ENCODE measurements around the gene RBM47.

The RBM47 gene

GRCh38 chr4:40475609-40476008 lies 154.1 kb downstream of the RBM47 start (continued):
- TF ChIP-seq, protein P1, sequence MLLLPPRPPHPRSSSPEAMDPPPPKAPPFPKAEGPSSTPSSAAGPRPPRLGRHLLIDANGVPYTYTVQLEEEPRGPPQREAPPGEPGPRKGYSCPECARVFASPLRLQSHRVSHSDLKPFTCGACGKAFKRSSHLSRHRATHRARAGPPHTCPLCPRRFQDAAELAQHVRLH (tag by site-specific recombination; IDR thresholded peaks at IDR 0.05), result no peak
- no peak for TF ChIP-seq ZBTB26 (tag by site-specific recombination; optimal IDR thresholded peaks at IDR 0.05)
- TF ChIP-seq ZNF76 (tag by site-specific recombination; IDR thresholded peaks at IDR 0.05; ENCODE audit: borderline replicate concordance, low read depth), result no peak
- no peak for TF ChIP-seq IKZF3 (tag by site-specific recombination; IDR thresholded peaks at IDR 0.05)
- no peak for TF ChIP-seq ZNF513 (tag by site-specific recombination; IDR thresholded peaks at IDR 0.05)

DNA sequence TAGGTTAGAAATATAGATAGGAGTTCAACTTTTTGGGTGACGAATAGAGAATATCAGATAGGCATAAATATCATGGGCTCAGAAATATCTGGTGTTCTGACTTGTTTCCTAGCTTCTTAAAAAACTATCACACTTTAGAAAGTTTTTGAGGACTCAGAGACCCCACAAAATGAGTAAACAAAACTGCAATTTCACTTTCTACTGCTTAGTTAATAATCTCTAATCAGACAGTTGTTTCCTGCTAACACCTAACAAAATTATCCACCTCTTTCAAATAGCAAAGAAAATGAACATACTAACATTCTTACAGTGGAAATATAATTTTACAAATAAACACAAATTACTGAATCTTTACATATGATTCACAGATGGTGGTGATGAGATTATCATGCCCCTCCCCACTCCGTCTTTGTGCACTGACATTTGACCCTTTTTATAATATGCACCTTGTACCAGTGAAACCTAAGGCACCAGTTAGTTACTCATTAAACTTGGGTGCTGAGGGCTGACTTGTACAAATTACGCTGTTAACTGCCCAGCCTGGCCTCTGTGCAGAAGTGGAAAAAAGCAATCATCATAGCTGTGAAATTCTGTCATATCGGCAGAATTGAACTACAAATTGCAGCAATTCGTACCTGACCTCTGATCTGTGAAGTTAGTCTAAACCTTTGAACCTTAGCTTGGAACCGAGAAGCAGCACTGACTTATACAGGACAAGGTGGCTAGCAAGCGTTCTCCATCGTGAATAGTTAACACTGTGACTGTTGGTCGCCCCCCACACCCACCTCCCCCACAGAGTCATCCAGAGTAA lies 155.9 kb downstream of the RBM47 start:
- Histone ChIP-seq H3K4me3 (ENCODE audit: low read depth, low read length) (no peak overlapping the region), H3K9me3 (ENCODE audit: control insufficient read depth, insufficient read depth, low read depth, low read length) (no peaks in the 10 kb centered on the region), H3K36me3 (ENCODE audit: control insufficient read depth in 2 of 2, insufficient read depth in 1 of 2, low read length in 2 of 2) (no peaks in the 10 kb centered on the region), H3K4me1 (ENCODE audit: control insufficient read depth, insufficient read depth, low read length) (peaks cover 7% of the 10 kb centered on the region; the same call in 1 of the 2 replicates), H3K27ac (ENCODE audit: extremely low read depth, low read depth, low read length) (no peak overlapping the region)
- POLR2A ChIA-PET, result no interaction called here
- TF ChIP-seq TCF7L2 (IDR thresholded peaks at IDR 0.05; ENCODE audit: borderline replicate concordance, low read depth, low read length), result no peak
- TF ChIP-seq, protein P2, sequence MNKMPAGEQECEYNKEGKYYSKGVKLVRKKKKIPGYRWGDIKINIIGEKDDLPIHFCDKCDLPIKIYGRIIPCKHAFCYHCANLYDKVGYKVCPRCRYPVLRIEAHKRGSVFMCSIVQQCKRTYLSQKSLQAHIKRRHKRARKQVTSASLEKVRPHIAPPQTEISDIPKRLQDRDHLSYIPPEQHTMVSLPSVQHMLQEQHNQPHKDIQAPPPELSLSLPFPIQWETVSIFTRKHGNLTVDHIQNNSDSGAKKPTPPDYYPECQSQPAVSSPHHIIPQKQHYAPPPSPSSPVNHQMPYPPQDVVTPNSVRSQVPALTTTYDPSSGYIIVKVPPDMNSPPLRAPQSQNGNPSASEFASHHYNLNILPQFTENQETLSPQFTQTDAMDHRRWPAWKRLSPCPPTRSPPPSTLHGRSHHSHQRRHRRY (tag by site-specific recombination; IDR thresholded peaks at IDR 0.05), result no peak
- TF ChIP-seq, protein P1 (tag by site-specific recombination; IDR thresholded peaks at IDR 0.05), result no peak
- CTCF ChIA-PET, result no interaction called here

- Histone ChIP-seq H3K9me3 (ENCODE audit: control insufficient read depth, insufficient read depth, low read depth, low read length) (no peaks in the 10 kb centered on the region), H3K4me1 (ENCODE audit: control insufficient read depth, insufficient read depth, low read length) (peaks cover 7% of the 10 kb centered on the region; the same call in 1 of the 2 replicates), H3K36me3 (ENCODE audit: control insufficient read depth in 2 of 2, insufficient read depth in 1 of 2, low read length in 2 of 2) (no peaks in the 10 kb centered on the region), H3K4me3 (ENCODE audit: low read depth, low read length) (no peak overlapping the region), H3K27ac (ENCODE audit: extremely low read depth, low read depth, low read length) (no peak overlapping the region)
- TF ChIP-seq ZNF394 (tag by site-specific recombination; IDR thresholded peaks at IDR 0.05; ENCODE audit: borderline replicate concordance) (no peak), REPIN1 (tag by site-specific recombination; IDR thresholded peaks at IDR 0.05; ENCODE audit: low read depth) (no peak), ZNF274 (IDR thresholded peaks at IDR 0.05; ENCODE audit: low read length) (no peak), ZNF274 (tag by site-specific recombination; IDR thresholded peaks at IDR 0.05; ENCODE audit: borderline replicate concordance) (no peak), HOXC10 (CRISPR knock-in tag; IDR thresholded peaks at IDR 0.05) (no peak)
- POLR2A ChIA-PET, result no interaction called here
- CTCF ChIA-PET, result no interaction called here
Measured at GRCh38 chr4:40471923-40472322, 157.7 kb downstream of the RBM47 start.

GRCh38 chr4:40466789-40467188 lies 162.9 kb downstream of the RBM47 start:
- no peak for TF ChIP-seq ZNF19 (tag by site-specific recombination; IDR thresholded peaks at IDR 0.05; ENCODE audit: low read depth)
- no peak for TF ChIP-seq HOXA7 (CRISPR knock-in tag; IDR thresholded peaks at IDR 0.05; ENCODE audit: borderline replicate concordance)
- no peak for TF ChIP-seq ZIC2 (tag by site-specific recombination; IDR thresholded peaks at IDR 0.05)
- TF ChIP-seq ZNF670 (tag by site-specific recombination; IDR thresholded peaks at IDR 0.05; ENCODE audit: low read depth), result no peak
- TF ChIP-seq REPIN1 (tag by site-specific recombination; IDR thresholded peaks at IDR 0.05; ENCODE audit: low read depth), result no peak
- TF ChIP-seq SP7 (tag by site-specific recombination; IDR thresholded peaks at IDR 0.05), result no peak
- no peak for TF ChIP-seq ZNF398 (tag by site-specific recombination; IDR thresholded peaks at IDR 0.05)
- no peak for TF ChIP-seq ZNF530 (tag by site-specific recombination; IDR thresholded peaks at IDR 0.05; ENCODE audit: low read depth)
- Histone ChIP-seq H3K9me3 (ENCODE audit: control insufficient read depth, insufficient read depth, low read depth, low read length) (no peaks in the 10 kb centered on the region), H3K27ac (ENCODE audit: extremely low read depth, low read depth, low read length) (no peak overlapping the region), H3K4me3 (ENCODE audit: low read depth, low read length) (no peak overlapping the region), H3K36me3 (ENCODE audit: control insufficient read depth in 2 of 2, insufficient read depth in 1 of 2, low read length in 2 of 2) (peaks cover 0 to 3% of the 10 kb centered on the region in 2 experiments; a peak in 1 of 3 replicates), H3K4me1 (ENCODE audit: control insufficient read depth, insufficient read depth, low read length) (no peaks in the 10 kb centered on the region)
- CTCF ChIA-PET, result interaction anchor here (0.6 kb wide), 1 partner anchor 23 kb away, joined by 4 read pairs; no protein-coding TSS in a partner anchor
- POLR2A ChIA-PET, result no interaction called here
